Measurements from ENCODE around the gene CD200R1L. TPM values are rescaled to one million over a fixed set of nuclear protein-coding genes. Genes with fewer than 3 reads are reported as not detected.

Gene CD200R1L
- total RNA-seq, 1 donor from 2014 or later = not detected

GRCh38 chr3:112791736-112792135 is 54.9 kb downstream of the CD200R1L start:
- no peak for DNase-seq (ENCODE audit: low spot score)

GRCh38 chr3:112789787-112790186 is 56.9 kb downstream of the CD200R1L start:
- DNase-seq (ENCODE audit: low spot score) = no peak

DNA sequence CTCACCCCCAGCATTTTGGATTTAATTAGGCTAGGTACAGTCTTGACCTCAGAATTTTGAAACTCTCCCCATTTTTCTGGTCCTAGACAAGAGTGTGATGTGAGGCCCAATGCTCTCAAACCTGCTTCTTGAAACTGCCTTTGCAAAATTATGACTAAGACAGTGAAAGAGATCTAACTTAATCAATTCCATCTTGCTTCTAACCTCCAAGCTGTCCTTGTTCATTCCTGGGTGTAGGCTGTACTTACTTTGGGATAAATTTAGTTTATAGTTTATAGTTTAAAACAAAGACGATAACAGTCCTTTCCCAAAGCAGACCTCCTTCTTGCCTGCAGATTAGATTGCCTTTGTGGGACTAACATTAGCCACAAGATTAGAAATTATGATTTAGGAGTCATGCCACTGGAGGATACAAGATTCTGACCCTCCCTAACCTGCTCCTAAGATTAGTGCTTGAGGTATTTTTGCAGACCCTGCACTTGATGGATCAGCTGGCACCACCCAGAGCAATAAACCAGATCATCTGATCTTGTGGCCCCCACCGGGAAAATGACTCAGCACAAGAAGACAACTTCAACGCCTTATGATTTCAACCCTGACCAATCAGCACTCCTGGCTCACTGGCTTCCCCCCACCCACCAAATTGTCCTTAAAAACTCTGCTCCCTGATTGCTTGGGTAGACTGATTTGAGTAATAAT is 59.6 kb downstream of the CD200R1L start:
- no peak for DNase-seq (ENCODE audit: low spot score)

DNA sequence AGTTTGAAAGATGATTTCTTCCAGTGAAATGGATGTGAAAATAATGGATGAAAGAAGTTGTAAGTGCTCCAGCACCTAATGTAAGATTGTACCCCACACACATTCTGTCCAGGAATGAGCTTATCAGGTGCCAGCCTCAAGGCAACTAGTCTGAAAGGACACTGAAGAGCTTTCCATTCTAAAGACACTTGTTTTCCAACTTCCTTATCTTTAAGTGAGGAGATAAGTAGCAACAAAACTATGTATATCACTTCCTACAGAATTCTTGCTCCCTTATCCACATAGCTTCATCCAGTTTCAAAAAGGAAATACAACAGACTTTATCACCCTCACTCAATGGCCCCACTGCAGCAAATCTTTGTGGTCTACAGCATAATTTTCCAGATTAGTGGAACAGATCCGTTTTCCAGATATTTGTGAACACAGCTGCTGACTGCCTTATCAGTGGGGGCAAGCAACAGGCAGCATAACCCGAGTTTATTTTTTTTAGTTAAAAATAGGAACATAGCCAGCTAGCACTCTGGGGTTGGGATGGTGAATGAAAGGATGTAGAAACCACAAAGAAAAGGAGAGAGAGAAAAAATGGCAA is 60.6 kb downstream of the CD200R1L start:
- no peak for DNase-seq (ENCODE audit: low spot score)

GRCh38 chr3:112785321-112786001 is 61.2 kb downstream of the CD200R1L start:
- DNase-seq (ENCODE audit: low spot score) = no peak

- DNase-seq (ENCODE audit: low spot score) = no peak
Observed at GRCh38 chr3:112782491-112782890, 64.2 kb downstream of the CD200R1L start.

GRCh38 chr3:112781599-112781998 is 65.1 kb downstream of the CD200R1L start:
- no peak for DNase-seq (ENCODE audit: low spot score)

GRCh38 chr3:112779558-112780480 is 66.8 kb downstream of the CD200R1L start:
- no peak for DNase-seq (ENCODE audit: low spot score)

DNA sequence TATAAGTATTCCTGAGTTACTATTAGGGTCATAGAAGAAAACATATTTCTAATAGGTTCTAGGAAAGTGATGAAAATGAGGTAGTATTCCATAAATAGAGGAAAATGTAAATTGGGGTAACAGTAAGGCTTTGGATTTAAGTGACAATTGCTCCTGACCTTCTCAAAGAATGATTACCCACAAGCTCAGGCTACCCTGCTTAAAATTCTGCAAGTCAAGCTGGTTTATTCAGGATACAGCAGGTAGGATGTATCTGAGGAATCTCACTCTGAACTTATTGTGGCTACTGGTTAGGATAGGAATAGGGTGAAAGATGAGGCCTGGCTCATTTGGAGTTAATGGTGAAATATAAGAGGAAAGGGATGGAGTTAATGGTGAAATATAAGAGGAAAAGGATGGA is 67.7 kb downstream of the CD200R1L start:
- no peak for DNase-seq (ENCODE audit: low spot score)

DNA sequence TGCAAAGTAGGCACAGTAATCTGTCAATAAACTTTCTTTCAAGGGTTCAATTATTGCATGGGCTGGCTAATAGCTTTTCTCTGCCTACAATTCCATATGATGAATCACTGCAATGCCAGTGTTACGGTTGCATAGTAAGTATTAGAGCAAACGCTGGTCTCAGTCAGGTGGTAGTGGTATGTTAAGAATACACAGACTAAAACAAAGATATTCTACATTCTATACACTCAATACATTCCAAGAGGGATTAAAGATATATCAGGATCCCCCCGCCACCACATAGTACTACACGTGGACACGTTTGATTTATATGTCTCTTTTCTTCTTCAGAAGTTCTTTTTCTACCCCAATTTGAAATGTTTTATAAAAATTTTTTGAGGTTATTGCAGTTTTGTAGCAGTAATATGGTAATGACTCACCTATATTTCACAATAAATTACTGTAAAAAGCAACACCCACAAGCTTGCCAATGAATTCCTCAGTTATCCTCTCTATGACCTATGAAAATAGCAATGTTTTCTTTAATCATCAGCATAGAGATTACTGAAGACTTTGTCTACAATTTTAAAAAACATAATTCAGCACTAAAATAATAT is 68.2 kb downstream of the CD200R1L start:
- DNase-seq (ENCODE audit: low spot score) = no peak

GRCh38 chr3:112777811-112778210 is 68.9 kb downstream of the CD200R1L start:
- DNase-seq (ENCODE audit: low spot score) = no peak

DNA sequence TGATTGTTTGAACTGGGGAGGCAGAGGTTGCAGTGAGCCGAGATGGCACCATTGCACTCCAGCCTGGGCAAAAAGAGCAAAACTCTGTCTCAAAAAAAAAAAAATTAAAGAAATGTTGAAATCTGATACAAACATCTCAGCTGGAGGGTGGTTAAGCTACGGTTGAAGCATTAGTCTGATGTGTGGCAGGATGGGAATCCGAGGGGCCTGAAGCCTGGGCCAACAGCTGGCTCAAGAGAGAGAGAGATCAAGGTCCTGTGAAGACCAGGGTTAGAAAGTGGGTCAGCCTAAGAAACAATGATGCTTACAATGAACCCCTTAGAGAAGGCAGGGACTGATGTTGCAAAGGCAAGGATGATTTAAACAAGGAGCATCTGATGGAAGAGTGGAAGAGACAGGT is 69.8 kb downstream of the CD200R1L start:
- DNase-seq (ENCODE audit: low spot score) = no peak

DNA sequence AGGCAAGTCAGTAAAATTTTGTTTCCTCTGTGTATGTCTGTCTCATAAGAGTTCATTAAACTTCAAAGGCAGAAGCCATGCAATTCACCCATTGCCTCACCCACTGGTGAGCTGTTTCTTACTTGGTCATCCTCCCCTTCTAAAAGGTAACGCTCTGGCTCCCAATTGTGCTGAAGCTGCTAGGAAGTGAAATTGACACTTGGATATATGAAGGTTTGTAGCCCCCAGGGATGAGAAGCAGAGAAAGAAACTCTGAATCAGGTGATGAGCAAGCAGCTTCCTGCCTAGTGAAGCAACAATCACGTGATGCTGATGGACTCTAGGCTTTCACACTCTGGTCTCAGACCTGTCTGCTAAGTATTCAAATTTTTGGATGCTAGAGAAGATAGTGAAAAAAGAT is 70.7 kb downstream of the CD200R1L start:
- no peak for DNase-seq (ENCODE audit: low spot score)

GRCh38 chr3:112775011-112775742 is 71.5 kb downstream of the CD200R1L start:
- DNase-seq (ENCODE audit: low spot score) = no peak

- no peak for DNase-seq (ENCODE audit: low spot score)
Observed at GRCh38 chr3:112774293-112774926, 72.3 kb downstream of the CD200R1L start.

DNA sequence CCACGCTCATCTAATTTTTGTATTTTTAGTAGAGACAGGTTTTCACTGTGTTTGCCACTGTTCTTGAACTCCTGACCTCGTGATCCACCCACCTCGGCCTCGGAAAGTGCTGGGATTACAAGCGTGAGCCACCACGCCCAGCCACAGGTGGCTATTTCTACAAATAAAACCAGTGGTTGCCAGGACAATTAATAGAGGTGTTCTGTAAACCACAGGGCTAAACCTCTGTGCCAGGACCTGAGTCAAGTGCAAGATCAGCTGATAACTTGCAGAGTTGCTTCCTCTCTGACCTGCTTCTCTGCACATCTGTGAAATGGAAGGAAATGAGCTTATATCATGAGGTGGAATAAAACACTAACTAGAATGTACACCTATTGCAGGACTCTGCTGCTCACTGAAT is 72.8 kb downstream of the CD200R1L start:
- no peak for DNase-seq (ENCODE audit: low spot score)

DNA sequence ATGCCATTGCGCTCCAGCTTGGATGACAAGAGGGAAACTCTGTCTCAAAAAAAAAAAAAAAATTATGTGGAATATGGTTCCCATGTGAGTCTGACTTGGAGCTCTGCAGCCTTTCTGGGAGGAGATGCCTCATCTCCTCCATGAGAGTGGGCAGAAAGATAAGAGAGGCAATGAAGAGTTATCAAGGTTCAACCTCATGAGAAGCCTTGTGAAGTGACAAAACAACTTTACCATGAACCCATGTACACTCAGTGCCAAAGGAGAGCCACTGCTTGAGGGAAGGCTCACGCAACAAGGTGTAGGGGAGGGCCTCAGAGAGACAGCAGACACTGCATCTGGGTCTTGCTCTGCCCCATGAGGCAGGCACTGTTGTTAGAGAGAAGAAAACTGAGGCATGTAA is 75.7 kb downstream of the CD200R1L start:
- no peak for DNase-seq (ENCODE audit: low spot score)

DNA sequence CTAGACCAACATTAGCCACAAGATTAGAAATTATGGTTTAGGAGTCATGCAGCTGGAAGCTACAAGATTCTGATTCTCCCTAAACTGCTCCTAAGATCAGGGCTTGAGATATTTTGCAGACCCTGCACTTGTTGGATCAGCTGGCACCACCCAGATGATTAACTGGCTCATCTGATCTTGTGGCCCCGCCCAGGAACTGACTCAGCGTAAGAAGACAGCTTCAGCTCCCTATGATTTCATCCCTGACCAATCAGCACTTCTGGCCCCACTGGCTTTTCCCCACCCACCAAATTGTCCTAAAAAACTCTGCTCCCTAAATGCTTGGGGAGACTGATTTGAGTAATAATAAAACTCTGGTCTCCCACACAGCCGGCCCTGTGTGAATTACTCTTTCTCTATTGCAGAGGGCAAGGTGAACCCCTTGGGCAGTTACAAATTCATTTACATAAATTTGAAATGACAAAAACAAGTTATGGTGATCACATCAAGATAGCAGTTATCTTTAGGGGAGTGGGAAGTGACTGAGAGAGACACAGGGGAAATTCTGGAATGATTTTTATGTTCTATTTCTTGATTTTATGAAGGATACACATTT is 76.5 kb downstream of the CD200R1L start:
- DNase-seq (ENCODE audit: low spot score) = no peak

GRCh38 chr3:112769286-112769978 is 77.2 kb downstream of the CD200R1L start:
- no peak for DNase-seq (ENCODE audit: low spot score)

Data from ureter (tissue), 1 donor.